Measurements from ENCODE around the gene IFITM5. TPM values are rescaled to one million over a fixed set of nuclear protein-coding genes. Genes with fewer than 3 reads are reported as not detected.

The IFITM5 gene
- total and polyA plus RNA-seq, 4 donors: 0.29 TPM; not detected in 3

GRCh38 chr11:306645-307371 is 7.5 kb upstream of the IFITM5 start:
- H3K27me3 ChIP-seq (ENCODE audit: control insufficient read depth, insufficient read depth, low read length): peaks cover 8% of the 10 kb centered on the region
- no peak for DNase-seq (ENCODE audit: low read depth in 4 of 6, low spot score in 6 of 6)
- H3K9me3 ChIP-seq (ENCODE audit: control insufficient read depth, insufficient read depth, low read length): no peaks in the 10 kb centered on the region
- no peak overlapping the region for H3K4me3 ChIP-seq (ENCODE audit: low read depth, low read length)
- no peak overlapping the region for H3K27ac ChIP-seq (ENCODE audit: low read depth, low read length)
- 89% methylated on average over 17 of the region's 17 CpGs for WGBS (ENCODE audit: insufficient coverage)
- H3K36me3 ChIP-seq (ENCODE audit: control insufficient read depth, insufficient read depth, low read length): no peaks in the 10 kb centered on the region
- H3K4me1 ChIP-seq (ENCODE audit: control insufficient read depth, insufficient read depth, low read length): peaks cover 9% of the 10 kb centered on the region

- WGBS (ENCODE audit: insufficient coverage): 61% methylated on average over 8 of the region's 10 CpGs
These were observed 6.5 kb upstream of the IFITM5 start for GRCh38 chr11:305844-306211.

GRCh38 chr11:304915-305843 is 5.9 kb upstream of the IFITM5 start:
- peak in 5 of 6 donors; percentile 15 to 89 (median 46) for DNase-seq (ENCODE audit: low read depth in 4 of 6, low spot score in 6 of 6)
- peaks cover 6% of the 10 kb centered on the region for H3K27me3 ChIP-seq (ENCODE audit: control insufficient read depth, insufficient read depth, low read length)
- H3K36me3 ChIP-seq (ENCODE audit: control insufficient read depth, insufficient read depth, low read length): no peaks in the 10 kb centered on the region
- no peak overlapping the region for H3K27ac ChIP-seq (ENCODE audit: low read depth, low read length)
- H3K4me3 ChIP-seq (ENCODE audit: low read depth, low read length): no peak overlapping the region
- 25% methylated on average over 16 of the region's 19 CpGs for WGBS (ENCODE audit: insufficient coverage)
- peaks cover 11% of the 10 kb centered on the region for H3K4me1 ChIP-seq (ENCODE audit: control insufficient read depth, insufficient read depth, low read length)
- H3K9me3 ChIP-seq (ENCODE audit: control insufficient read depth, insufficient read depth, low read length): no peaks in the 10 kb centered on the region

More at GRCh38 chr11:305844-306211, 6.5 kb upstream of the IFITM5 start:
- no peak for DNase-seq (ENCODE audit: low read depth in 4 of 6, low spot score in 6 of 6)
- Histone ChIP-seq H3K4me3 (ENCODE audit: low read depth, low read length) (no peak overlapping the region), H3K4me1 (ENCODE audit: control insufficient read depth, insufficient read depth, low read length) (peaks cover 9% of the 10 kb centered on the region), H3K36me3 (ENCODE audit: control insufficient read depth, insufficient read depth, low read length) (no peaks in the 10 kb centered on the region), H3K9me3 (ENCODE audit: control insufficient read depth, insufficient read depth, low read length) (no peaks in the 10 kb centered on the region), H3K27ac (ENCODE audit: low read depth, low read length) (no peak overlapping the region), H3K27me3 (ENCODE audit: control insufficient read depth, insufficient read depth, low read length) (peaks cover 6% of the 10 kb centered on the region)

GRCh38 chr11:304061-304506 is 4.8 kb upstream of the IFITM5 start:
- Histone ChIP-seq H3K9me3 (ENCODE audit: control insufficient read depth, insufficient read depth, low read length) (no peaks in the 10 kb centered on the region), H3K27ac (ENCODE audit: low read depth, low read length) (no peak overlapping the region), H3K36me3 (ENCODE audit: control insufficient read depth, insufficient read depth, low read length) (no peaks in the 10 kb centered on the region), H3K4me3 (ENCODE audit: low read depth, low read length) (no peak overlapping the region), H3K4me1 (ENCODE audit: control insufficient read depth, insufficient read depth, low read length) (peaks cover 17% of the 10 kb centered on the region), H3K27me3 (ENCODE audit: control insufficient read depth, insufficient read depth, low read length) (peaks cover 6% of the 10 kb centered on the region)
- DNase-seq (ENCODE audit: low read depth in 4 of 6, low spot score in 6 of 6): no peak
- WGBS (ENCODE audit: insufficient coverage): 87% methylated on average over 51 of the region's 52 CpGs

DNA sequence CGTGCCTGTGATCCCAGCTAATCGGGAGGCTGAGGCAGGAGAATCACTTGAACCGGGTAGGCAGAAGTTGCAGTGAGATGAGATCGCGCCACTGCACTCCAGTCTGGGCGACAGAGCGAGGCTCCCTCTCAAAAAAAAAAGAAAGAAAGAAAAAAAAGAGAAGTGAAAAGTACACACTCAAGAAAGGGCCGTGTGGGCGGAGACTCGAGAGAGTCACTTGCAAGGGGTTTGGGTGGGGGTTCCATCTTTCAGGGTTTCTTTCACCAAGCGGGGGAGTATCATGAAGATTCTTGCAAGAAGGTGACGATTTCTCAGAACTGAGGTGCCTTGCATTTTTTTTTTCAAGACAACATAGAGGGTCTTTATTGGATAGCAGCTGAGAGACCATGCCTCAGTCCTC is 4.0 kb upstream of the IFITM5 start:
- H3K4me1 ChIP-seq (ENCODE audit: control insufficient read depth, insufficient read depth, low read length): peaks cover 17% of the 10 kb centered on the region

DNA sequence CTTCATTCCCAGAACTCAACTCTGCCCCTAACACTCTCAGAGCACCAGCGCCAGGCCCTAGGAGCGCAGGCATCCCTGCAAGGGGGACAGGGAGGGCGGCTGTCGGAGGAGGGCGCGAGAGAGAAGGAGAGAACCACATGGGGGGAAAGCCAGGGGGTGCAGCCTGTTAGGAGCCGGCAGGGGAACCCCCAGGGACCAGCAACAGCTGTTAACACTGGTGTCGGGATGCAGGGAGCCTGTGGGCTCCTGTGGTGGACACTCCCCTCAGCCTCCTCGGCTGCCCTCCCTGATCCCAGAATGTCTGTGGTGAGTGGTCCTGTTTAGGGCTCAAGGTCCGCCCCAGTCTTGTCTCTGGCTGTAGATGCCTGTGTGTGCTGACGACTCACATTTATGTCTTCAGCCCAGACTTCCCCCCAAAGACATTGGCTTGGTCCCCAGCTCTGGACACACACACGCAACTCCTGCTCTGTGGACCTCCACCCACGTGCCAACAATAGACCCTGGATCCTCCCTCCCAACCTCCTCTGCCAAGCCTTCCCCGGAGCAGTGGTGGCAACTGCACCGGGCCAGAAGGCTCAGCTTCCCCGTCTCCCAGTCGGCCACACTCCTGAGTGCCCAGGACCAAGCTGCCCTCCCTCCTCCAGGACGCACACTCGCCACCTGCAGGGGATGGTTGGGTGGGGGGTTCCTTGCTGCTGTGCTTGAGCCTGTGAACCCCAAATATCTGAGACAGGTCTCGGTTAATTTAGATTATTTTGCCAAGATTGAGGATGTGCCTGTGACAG is 817 bp upstream of the IFITM5 start:
- H3K9me3 ChIP-seq (ENCODE audit: control insufficient read depth, insufficient read depth, low read length): no peaks in the 10 kb centered on the region
- 32% methylated on average over 15 of the region's 20 CpGs for WGBS (ENCODE audit: insufficient coverage)
- H3K27ac ChIP-seq (ENCODE audit: low read depth, low read length): no peak overlapping the region
- DNase-seq (ENCODE audit: low read depth in 4 of 6, low spot score in 6 of 6): no peak
- H3K4me3 ChIP-seq (ENCODE audit: low read depth, low read length): no peak overlapping the region
- peaks cover 8% of the 10 kb centered on the region for H3K4me1 ChIP-seq (ENCODE audit: control insufficient read depth, insufficient read depth, low read length)
- no peaks in the 10 kb centered on the region for H3K36me3 ChIP-seq (ENCODE audit: control insufficient read depth, insufficient read depth, low read length)
- H3K27me3 ChIP-seq (ENCODE audit: control insufficient read depth, insufficient read depth, low read length): peaks cover 2% of the 10 kb centered on the region

More for the DNA sequence above, 4.0 kb upstream of the IFITM5 start:
- DNase-seq (ENCODE audit: low read depth in 4 of 6, low spot score in 6 of 6): no peak
- Histone ChIP-seq H3K27ac (ENCODE audit: low read depth, low read length) (no peak overlapping the region), H3K27me3 (ENCODE audit: control insufficient read depth, insufficient read depth, low read length) (peaks cover 5% of the 10 kb centered on the region), H3K36me3 (ENCODE audit: control insufficient read depth, insufficient read depth, low read length) (no peaks in the 10 kb centered on the region), H3K9me3 (ENCODE audit: control insufficient read depth, insufficient read depth, low read length) (no peaks in the 10 kb centered on the region), H3K4me3 (ENCODE audit: low read depth, low read length) (no peak overlapping the region)
- WGBS (ENCODE audit: insufficient coverage): 94% methylated on average over 6 of the region's 12 CpGs

DNA sequence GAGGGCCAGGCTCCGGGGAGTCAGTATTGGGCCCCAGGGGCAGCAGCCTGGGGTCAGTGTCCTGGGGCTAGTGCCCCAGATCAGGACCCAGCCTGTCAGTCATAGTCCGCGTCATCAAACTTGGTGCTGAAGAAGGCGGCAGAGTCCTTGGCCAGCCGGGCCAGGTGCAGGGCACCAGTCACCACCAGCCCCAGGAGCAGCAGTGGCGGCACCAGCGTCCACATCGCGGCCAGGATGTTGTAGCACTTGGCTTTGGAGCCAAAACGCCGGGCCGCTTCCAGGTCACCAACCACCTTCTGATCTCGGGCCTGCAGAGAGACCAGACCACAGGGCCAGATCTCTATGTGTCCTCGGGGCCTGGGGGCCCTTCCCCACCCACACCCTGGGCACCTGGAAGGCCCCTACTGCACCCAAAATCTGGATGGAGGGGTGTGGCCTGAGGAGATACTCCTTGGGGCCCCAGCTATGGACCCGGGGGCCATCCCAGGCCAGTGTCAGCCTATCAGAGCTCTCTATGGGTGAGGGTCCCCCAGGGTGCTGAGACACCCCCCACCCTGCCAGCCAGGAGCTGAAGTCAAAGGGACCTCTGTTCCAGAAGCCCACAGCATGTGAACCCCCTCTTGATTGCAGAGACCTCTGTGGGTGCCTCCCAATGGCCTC is 790 bp downstream of the IFITM5 start:
- peaks cover 2% of the 10 kb centered on the region for H3K27me3 ChIP-seq (ENCODE audit: control insufficient read depth, insufficient read depth, low read length)
- WGBS (ENCODE audit: insufficient coverage): 89% methylated on average over 14 of the region's 15 CpGs
- no peak for DNase-seq (ENCODE audit: low read depth in 4 of 6, low spot score in 6 of 6)
- peaks cover 8% of the 10 kb centered on the region for H3K4me1 ChIP-seq (ENCODE audit: control insufficient read depth, insufficient read depth, low read length)
- H3K36me3 ChIP-seq (ENCODE audit: control insufficient read depth, insufficient read depth, low read length): peaks cover 5% of the 10 kb centered on the region
- H3K27ac ChIP-seq (ENCODE audit: low read depth, low read length): no peak overlapping the region
- no peak overlapping the region for H3K4me3 ChIP-seq (ENCODE audit: low read depth, low read length)
- H3K9me3 ChIP-seq (ENCODE audit: control insufficient read depth, insufficient read depth, low read length): no peaks in the 10 kb centered on the region

DNA sequence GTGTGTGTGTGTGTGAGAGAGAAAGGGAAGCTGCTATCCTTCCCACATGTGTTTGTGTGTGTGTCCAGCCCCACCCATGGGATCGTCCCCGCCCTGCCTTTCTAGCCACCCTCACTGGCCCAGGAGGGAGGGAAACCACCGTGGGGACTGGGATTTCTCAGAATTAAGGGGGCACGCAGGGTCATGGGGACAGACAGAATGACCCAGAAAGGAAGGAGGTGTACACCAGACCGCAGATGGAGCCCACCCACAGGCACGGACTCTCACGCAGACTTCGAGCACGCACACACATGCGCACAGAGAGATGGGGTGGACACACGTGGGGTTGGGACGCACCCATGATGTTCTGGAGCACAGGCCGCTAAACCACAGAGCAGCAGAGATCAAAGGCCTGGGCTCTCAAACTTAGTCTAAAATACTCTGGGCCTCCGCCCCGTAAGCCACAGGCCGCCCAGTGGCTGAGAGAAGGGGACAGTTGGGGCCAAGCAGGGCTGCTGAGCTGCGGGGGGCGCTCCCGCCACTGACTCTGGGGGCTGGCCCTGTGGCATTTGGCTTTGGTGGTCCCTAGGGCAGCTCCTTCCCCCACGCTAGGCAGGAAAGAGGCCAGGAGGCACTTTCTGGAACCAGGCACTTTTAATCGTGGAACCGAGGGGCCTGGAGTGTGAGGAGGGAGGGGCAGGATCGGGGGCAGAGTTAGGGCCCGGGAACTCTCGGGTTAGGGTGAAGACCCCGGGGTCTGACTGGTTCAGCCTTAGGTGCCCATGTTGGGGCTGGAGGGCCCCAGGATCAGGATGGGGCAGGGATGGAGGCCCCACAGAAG is 1.5 kb downstream of the IFITM5 start:
- Histone ChIP-seq H3K4me1 (ENCODE audit: control insufficient read depth, insufficient read depth, low read length) (peaks cover 8% of the 10 kb centered on the region), H3K27ac (ENCODE audit: low read depth, low read length) (no peak overlapping the region), H3K4me3 (ENCODE audit: low read depth, low read length) (no peak overlapping the region), H3K27me3 (ENCODE audit: control insufficient read depth, insufficient read depth, low read length) (peaks cover 2% of the 10 kb centered on the region), H3K36me3 (ENCODE audit: control insufficient read depth, insufficient read depth, low read length) (peaks cover 5% of the 10 kb centered on the region), H3K9me3 (ENCODE audit: control insufficient read depth, insufficient read depth, low read length) (no peaks in the 10 kb centered on the region)
- 84% methylated on average over 23 of the region's 26 CpGs for WGBS (ENCODE audit: insufficient coverage)
- no peak for DNase-seq (ENCODE audit: low read depth in 4 of 6, low spot score in 6 of 6)
